BJ (cell line): ENCODE measurements around the gene COPB2. TPM values are rescaled to one million over a fixed set of nuclear protein-coding genes. Genes with fewer than 3 reads are reported as not detected.

Source experiments
- CTCF ChIA-PET: fragments of 350-600 bp; formaldehyde crosslinking; extraction: SDS; loops from one replicate; lab custom pipeline; 2021; ENCODE audit warnings: antibody characterized with exemption, inconsistent platforms; lab: Yijun Ruan, JAX
- POLR2A ChIA-PET: fragments of 300-600 bp; sonication (Branson Sonifier 250); formaldehyde crosslinking; extraction: SDS; loops from one replicate; lab custom pipeline; 2021; ENCODE audit warnings: antibody characterized with exemption; lab: Charles Lee
- DNase-seq: peaks from one replicate; pipeline ENCODE4 v3.0.0-alpha.2; 2011; ENCODE audit warnings: low read depth
- H3K27me3 ChIP-seq: 2 replicates; pipeline ENCODE4 v1.6.0; 2011; ENCODE audit warnings: low read length; ENCODE audit not compliant: control insufficient read depth, insufficient read depth
- H3K36me3 ChIP-seq: 2 replicates; pipeline ENCODE4 v1.5.1; 2011; ENCODE audit warnings: low read length; ENCODE audit not compliant: control insufficient read depth, insufficient read depth
- H3K4me3 ChIP-seq: 2 replicates; pipeline ENCODE4 v1.5.1; 2011; ENCODE audit warnings: low read depth, mild to moderate bottlenecking, control low read depth, low read length
- polyA plus RNA-seq: library from polyadenylated mRNA; depleted of rRNA; stranded (reverse); fragments of >200 nt; gene quantifications from 2 replicates; pipeline ENCODE4 v1.2.3, GENCODE V29; 2011
- TF ChIP-seq, protein P1 (sequence below): IDR thresholded peaks from 2 replicates; pipeline ENCODE4 v1.5.1; 2011; ENCODE audit warnings: low read depth, mild to moderate bottlenecking, control low read depth, inconsistent platforms, low read length, moderate library complexity; ENCODE audit not compliant: insufficient read depth

The COPB2 gene
- polyA plus RNA-seq, 1 experiment = 112 TPM

DNA sequence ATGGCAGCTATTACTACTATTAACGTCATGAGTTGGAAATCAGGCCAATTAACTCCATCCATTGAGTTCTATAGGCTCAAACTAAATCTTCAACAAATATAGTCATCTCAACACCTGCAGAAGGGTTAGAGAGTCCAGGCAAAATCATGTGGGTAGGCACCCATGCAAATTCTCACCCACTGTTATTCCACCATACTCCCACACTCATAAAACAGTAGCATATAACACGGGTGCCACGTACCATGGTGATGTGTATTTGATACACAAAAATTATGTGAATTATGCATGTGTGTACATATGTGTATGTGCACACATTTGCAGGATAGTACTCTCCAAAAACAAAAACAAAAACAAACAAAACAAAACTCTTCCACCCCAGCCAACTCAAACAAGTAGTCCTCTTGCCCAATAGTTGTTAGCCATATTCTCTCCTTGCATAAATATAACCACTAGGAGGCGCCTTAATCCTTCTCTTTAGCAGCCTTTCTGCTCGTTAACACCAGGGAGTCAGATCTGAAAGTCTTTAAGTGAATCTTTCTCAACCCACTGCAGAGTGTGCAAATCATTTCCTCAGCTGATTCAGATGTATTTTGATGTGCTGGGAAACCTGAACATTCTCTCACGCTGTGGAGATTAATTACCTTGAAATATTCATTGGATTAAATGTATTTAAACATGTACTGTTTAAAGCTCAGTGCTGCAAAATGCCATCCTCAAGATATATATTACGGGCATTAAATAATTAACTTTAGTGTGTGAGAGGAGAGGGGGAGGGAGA is 38.0 kb upstream of the COPB2 start:
- Histone ChIP-seq H3K4me3 (no peak overlapping the region), H3K36me3 (no peaks in the 10 kb centered on the region)
- POLR2A ChIA-PET = no interaction called here

DNA sequence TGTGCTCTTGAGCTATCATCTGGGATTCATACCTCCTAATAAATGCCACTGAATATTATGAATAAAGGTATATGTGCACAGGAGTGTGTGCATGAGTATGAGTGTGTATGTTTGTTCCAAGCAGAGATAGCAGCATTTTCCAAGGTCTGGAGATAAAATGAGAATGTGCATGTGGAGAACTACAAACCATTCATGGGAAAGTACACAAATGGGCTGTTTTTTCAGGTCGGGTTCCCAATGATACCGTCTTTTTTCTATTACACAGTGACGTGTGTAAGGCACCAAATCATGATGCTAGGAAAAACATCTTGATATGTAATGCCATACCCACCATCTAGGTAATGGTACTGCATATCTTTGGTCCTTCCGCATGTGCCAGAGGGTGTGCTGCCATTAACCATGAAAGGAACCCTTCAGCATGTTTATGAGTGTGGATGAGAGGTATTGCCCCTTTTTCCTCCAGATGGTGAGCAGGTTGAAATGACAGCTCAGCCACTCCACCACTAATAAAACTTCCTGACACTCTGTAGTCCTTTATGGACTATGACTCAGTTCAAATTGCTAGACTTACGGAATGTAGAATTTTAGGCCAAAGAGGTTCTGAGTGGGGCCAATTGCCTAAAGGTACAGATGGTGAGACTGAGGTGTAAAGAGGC is 36.4 kb upstream of the COPB2 start:
- CTCF ChIA-PET = interaction anchor here (0.7 to 3.1 kb wide), 5 partner anchors 11 to 1777 kb away, joined by 3 to 20 read pairs (median 3); no protein-coding TSS in a partner anchor
- no peak overlapping the region for H3K4me3 ChIP-seq
- TF ChIP-seq, protein P1, sequence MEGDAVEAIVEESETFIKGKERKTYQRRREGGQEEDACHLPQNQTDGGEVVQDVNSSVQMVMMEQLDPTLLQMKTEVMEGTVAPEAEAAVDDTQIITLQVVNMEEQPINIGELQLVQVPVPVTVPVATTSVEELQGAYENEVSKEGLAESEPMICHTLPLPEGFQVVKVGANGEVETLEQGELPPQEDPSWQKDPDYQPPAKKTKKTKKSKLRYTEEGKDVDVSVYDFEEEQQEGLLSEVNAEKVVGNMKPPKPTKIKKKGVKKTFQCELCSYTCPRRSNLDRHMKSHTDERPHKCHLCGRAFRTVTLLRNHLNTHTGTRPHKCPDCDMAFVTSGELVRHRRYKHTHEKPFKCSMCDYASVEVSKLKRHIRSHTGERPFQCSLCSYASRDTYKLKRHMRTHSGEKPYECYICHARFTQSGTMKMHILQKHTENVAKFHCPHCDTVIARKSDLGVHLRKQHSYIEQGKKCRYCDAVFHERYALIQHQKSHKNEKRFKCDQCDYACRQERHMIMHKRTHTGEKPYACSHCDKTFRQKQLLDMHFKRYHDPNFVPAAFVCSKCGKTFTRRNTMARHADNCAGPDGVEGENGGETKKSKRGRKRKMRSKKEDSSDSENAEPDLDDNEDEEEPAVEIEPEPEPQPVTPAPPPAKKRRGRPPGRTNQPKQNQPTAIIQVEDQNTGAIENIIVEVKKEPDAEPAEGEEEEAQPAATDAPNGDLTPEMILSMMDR = no peak
- H3K36me3 ChIP-seq = no peaks in the 10 kb centered on the region
- no peaks in the 10 kb centered on the region for H3K27me3 ChIP-seq
- POLR2A ChIA-PET = no interaction called here
- peak; percentile 4 for DNase-seq

More for the DNA sequence above, 38.0 kb upstream of the COPB2 start:
- TF ChIP-seq, protein P1 = peak; percentile 72
- DNase-seq = peak; percentile 24
- H3K27me3 ChIP-seq = no peaks in the 10 kb centered on the region
- CTCF ChIA-PET = interaction anchor here (0.6 to 3.1 kb wide), 19 partner anchors 8 to 1426 kb away, joined by 3 to 20 read pairs (median 4); partner anchors contain the start of genes CLSTN2 and COPB2

DNA sequence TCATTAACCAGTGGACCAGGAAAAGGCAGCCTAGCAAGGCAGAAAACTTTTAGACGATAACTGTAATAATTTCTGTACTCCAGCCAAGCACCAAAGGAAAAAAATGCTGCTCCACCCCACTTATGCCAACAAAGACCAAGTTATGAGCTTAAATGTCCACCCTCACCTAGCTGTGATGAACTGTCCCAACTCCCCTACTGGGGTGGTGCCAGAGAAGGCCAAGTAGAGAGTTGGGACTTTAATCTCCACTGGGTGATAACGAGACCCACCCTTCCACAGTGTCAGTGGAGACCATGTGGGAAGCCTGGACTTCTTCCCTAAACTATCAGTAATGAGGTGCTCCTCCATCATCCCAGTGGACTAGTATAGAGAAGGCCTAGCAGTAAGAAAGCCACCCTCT is 33.8 kb upstream of the COPB2 start:
- CTCF ChIA-PET = no interaction called here
- Histone ChIP-seq H3K36me3 (no peaks in the 10 kb centered on the region), H3K4me3 (no peak overlapping the region), H3K27me3 (no peaks in the 10 kb centered on the region)
- POLR2A ChIA-PET = no interaction called here
- TF ChIP-seq, protein P1 = no peak
- no peak for DNase-seq

DNA sequence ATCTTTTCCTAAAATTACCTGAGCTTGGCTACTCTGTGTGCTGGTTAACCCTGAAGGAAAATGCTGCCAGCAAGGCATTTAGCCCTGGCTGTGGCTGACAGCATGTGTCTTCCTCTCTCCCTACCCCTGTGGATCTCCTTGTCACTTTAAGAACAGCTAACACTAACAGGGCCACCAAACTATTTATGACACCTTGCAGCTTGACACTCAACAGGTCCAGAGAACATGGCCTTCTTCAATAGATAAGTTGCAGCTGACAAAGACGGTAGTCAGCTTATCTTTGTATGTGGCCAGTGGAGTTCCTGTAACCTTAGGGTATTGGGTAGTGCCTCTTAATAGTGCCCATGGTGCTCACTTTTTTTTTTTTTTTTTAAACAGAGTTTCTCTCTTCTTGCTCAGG is 32.0 kb upstream of the COPB2 start:
- TF ChIP-seq, protein P1 = no peak
- Histone ChIP-seq H3K27me3 (no peaks in the 10 kb centered on the region), H3K36me3 (no peaks in the 10 kb centered on the region), H3K4me3 (no peak overlapping the region)
- ChIA-PET POLR2A (no interaction called here), CTCF (interaction anchor here (0.7 to 1.2 kb wide), 2 partner anchors 131 to 141 kb away, joined by 3 to 5 read pairs; no protein-coding TSS in a partner anchor)
- no peak for DNase-seq

DNA sequence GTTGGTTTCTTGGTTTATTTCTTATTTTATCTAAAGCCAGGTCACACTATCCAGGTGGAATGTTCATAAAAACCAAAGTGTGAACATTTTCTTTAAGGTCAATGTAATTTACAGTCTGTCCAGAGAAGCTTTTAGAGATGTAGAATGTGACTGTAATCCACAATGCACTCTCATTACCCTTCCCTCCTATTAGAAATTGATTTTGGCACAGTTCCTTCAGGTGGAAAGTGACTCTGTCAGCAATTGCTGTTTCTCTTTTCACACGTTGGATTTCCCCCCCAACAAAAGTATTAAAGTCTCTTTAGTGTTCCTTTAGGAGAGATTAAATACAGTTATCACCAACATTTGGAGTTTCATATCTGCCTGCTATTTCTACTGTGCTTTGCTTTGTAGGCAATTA is 31.6 kb upstream of the COPB2 start:
- H3K27me3 ChIP-seq = no peaks in the 10 kb centered on the region
- CTCF ChIA-PET = interaction anchor here (0.7 kb wide), 1 partner anchor 131 kb away, joined by 3 read pairs; no protein-coding TSS in a partner anchor
- no peak overlapping the region for H3K4me3 ChIP-seq
- TF ChIP-seq, protein P1 = no peak
- no peak for DNase-seq
- POLR2A ChIA-PET = no interaction called here
- H3K36me3 ChIP-seq = no peaks in the 10 kb centered on the region
